HEK293T (cell line): ENCODE results near the gene OPTC.
"Not testable (repeated sequence)": the region's sequence is repeated elsewhere in the genome, so short reads cannot be mapped to it uniquely, and the experiment has no call there.

Experiments
- CTCF ChIA-PET: fragments of 350-600 bp; formaldehyde crosslinking; extraction: SDS; loops from one replicate; lab custom pipeline; 2021; ENCODE audit warnings: antibody characterized with exemption, inconsistent platforms; lab: Yijun Ruan, JAX
- POLR2A ChIA-PET: fragments of 350-600 bp; formaldehyde crosslinking; extraction: SDS; loops from one replicate; lab custom pipeline; 2020; ENCODE audit warnings: antibody characterized with exemption, inconsistent platforms; lab: Yijun Ruan, JAX
- DNase-seq: peaks from one replicate; pipeline ENCODE4 v3.0.0; 2012; ENCODE audit warnings: mixed read lengths; ENCODE audit errors: extremely low spot score
- ARNT ChIP-seq: fragments of 450-650 bp; IDR thresholded peaks from 2 replicates; pipeline ENCODE4 v1.6.1; 2017; ENCODE audit warnings: mild to moderate bottlenecking
- BHLHE40 ChIP-seq: fragments of 450-650 bp; IDR thresholded peaks from 2 replicates; pipeline ENCODE4 v1.6.1; 2016; ENCODE audit warnings: mild to moderate bottlenecking, moderate library complexity, borderline replicate concordance
- CTBP1 ChIP-seq: fragments of 450-650 bp; IDR thresholded peaks from 2 replicates; pipeline ENCODE4 v1.6.1; 2016; ENCODE audit warnings: borderline replicate concordance
- ELF4 ChIP-seq: fragments of 450-650 bp; IDR thresholded peaks from 2 replicates; pipeline ENCODE4 v1.6.1; 2017; ENCODE audit warnings: antibody characterized with exemption
- FOXA1 ChIP-seq: fragments of 450-650 bp; IDR thresholded peaks from 2 replicates; pipeline ENCODE4 v1.6.1; 2016; ENCODE audit warnings: mild to moderate bottlenecking
- FOXK2 ChIP-seq: fragments of 450-650 bp; IDR thresholded peaks from 2 replicates; pipeline ENCODE4 v1.6.1; 2016; ENCODE audit warnings: mild to moderate bottlenecking
- FOXM1 ChIP-seq: fragments of 450-650 bp; IDR thresholded peaks from 2 replicates; pipeline ENCODE4 v1.6.1; 2017; ENCODE audit warnings: mild to moderate bottlenecking, borderline replicate concordance
- HDGF ChIP-seq: fragments of 450-650 bp; IDR thresholded peaks from 2 replicates; pipeline ENCODE4 v1.6.1; 2017; ENCODE audit warnings: antibody characterized with exemption, borderline replicate concordance
- L3MBTL2 ChIP-seq: fragments of 450-650 bp; conservative IDR thresholded peaks from 2 replicates; pipeline ENCODE4 v1.6.1; 2016; ENCODE audit warnings: mild to moderate bottlenecking
- LEF1 ChIP-seq: fragments of 450-650 bp; IDR thresholded peaks from 2 replicates; pipeline ENCODE4 v1.6.1; 2017; ENCODE audit warnings: mild to moderate bottlenecking, borderline replicate concordance
- NFRKB ChIP-seq: fragments of 450-650 bp; IDR thresholded peaks from 2 replicates; pipeline ENCODE4 v1.6.1; 2016; ENCODE audit warnings: mild to moderate bottlenecking, moderate library complexity
- SP1 ChIP-seq: fragments of 450-650 bp; IDR thresholded peaks from 2 replicates; pipeline ENCODE4 v1.6.1; 2017
- SUZ12 ChIP-seq: fragments of 450-650 bp; IDR thresholded peaks from 2 replicates; pipeline ENCODE4 v1.6.1; 2016; ENCODE audit warnings: mild to moderate bottlenecking
- TARDBP ChIP-seq: fragments of 450-650 bp; IDR thresholded peaks from 2 replicates; pipeline ENCODE4 v1.6.1; 2016
- ZNF384 ChIP-seq: fragments of 450-650 bp; IDR thresholded peaks from 2 replicates; pipeline ENCODE4 v1.6.1; 2016
- TF ChIP-seq, protein P1 (sequence below): fragments of 450-650 bp; IDR thresholded peaks from 2 replicates; pipeline ENCODE4 v1.6.1; 2016

OPTC gene

DNA sequence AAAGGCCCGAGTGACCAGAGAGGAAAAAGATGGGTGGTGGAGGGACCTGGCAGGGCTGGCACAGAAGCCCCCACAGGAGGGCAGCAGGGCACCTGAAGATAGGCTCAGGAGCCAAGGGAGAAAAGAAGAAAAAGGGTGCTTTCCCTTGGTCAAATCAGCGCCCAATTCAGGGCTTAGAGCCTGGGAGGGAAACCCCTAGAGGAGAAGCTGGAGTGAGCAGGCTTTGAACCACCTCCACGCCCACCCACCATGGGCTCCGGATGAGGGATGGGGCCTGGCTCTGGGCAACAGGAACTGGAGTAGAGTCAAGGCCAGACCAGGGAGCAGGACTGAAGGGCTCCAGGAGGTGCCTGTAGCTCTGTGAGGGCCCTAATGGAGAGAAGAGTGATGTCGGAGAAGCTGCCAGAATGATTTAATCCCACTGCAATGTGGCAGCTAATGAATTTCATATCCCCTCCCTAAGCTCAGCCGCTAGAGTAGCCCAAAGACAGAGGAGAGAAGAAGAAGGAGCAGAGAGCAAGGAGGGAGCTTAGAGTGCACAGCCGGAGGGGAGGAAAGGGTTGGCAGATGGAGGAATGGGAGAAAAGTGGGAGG, 30.4 kb upstream of the OPTC start:
- TF ChIP-seq TARDBP (no peak), SUZ12 (no peak), HDGF (no peak), LEF1 (no peak), ZNF384 (no peak), FOXA1 (no peak), ELF4 (no peak), CTBP1 (no peak), ARNT (no peak), FOXK2 (no peak), FOXM1 (no peak), L3MBTL2 (no peak), NFRKB (no peak), BHLHE40 (no peak), SP1 (no peak)
- TF ChIP-seq, protein P1, sequence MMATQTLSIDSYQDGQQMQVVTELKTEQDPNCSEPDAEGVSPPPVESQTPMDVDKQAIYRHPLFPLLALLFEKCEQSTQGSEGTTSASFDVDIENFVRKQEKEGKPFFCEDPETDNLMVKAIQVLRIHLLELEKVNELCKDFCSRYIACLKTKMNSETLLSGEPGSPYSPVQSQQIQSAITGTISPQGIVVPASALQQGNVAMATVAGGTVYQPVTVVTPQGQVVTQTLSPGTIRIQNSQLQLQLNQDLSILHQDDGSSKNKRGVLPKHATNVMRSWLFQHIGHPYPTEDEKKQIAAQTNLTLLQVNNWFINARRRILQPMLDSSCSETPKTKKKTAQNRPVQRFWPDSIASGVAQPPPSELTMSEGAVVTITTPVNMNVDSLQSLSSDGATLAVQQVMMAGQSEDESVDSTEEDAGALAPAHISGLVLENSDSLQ: no peak
- POLR2A ChIA-PET: no interaction called here
- CTCF ChIA-PET: interaction anchor here (0.6 to 1.4 kb wide), 3 partner anchors 23 to 803 kb away, joined by 3 to 5 read pairs (median 3); no protein-coding TSS in a partner anchor
- DNase-seq: no peak

DNA sequence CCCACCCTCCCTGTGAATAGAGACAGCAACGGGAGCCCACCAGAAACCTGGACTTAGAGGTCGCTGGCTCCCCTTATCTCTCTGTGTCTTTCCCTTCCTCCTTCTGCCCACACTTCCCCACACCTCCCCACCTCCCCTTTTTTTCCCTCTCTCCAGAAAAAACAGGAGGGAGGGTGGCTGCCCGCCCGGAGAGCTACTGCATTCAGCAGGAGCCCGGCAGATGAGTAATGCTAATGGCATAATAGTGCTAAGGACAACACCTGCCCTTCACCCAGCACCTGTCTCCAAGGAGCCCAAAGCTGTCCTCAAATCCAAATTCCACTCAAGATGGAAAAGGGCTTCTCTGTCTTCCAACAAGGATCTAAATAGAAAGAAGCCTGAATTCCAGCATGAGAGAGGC, 29.7 kb upstream of the OPTC start:
- TF ChIP-seq FOXK2 (no peak), ARNT (no peak), ZNF384 (no peak), ELF4 (no peak), CTBP1 (no peak), FOXM1 (no peak), L3MBTL2 (no peak), LEF1 (no peak), HDGF (no peak), SP1 (no peak)
- TF ChIP-seq, protein P1: no peak
- DNase-seq: no peak
- ChIA-PET CTCF (interaction anchor here (0.6 kb wide), 1 partner anchor 23 kb away, joined by 3 read pairs; no protein-coding TSS in a partner anchor), POLR2A (no interaction called here)

- CTCF ChIA-PET: no interaction called here
- POLR2A ChIA-PET: no interaction called here
- no peak for TF ChIP-seq FOXA1
- TF ChIP-seq SP1: no peak
- no peak for TF ChIP-seq LEF1
- no peak for TF ChIP-seq NFRKB
- TF ChIP-seq L3MBTL2: no peak
- TF ChIP-seq ARNT: no peak
- DNase-seq: no peak
These were observed 29.2 kb upstream of the OPTC start for GRCh38 chr1:203464743-203465142.

DNA sequence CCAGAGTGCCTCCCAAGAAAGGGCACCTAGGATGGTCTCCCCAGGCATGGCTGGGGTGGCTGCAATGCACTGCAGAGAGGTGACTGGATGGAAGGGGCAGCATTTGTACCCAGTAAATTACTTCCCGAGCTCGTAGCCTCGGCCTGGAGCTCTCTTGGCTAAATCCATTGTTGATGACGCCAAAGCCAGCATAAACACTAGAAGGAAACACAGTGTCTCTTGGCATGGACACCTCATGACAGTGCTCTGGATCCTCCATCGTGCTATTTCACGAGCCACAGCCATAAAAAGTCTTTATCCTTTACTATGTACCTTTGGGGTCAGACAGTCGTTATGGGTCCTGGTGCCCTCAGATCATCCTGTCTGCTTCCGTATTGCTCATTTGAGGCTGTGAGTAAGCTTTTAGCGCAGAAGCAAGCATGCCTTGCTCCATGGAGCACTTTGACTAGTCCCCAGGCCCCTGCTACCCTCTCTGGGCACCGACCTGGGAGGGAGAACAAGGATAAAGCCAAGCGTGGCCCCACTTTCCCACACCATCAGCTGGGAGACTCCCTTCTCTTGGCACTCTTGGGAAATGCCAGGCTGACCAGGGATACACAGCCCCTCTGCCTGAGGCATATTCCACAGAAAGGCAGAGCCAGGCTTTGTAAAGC, 28.7 kb upstream of the OPTC start:
- no peak for DNase-seq
- ChIA-PET POLR2A (no interaction called here), CTCF (no interaction called here)
- TF ChIP-seq FOXK2: no peak
- no peak for TF ChIP-seq ZNF384
- TF ChIP-seq ARNT: no peak
- no peak for TF ChIP-seq ELF4
- TF ChIP-seq L3MBTL2: no peak
- TF ChIP-seq HDGF: no peak
- no peak for TF ChIP-seq BHLHE40

DNA sequence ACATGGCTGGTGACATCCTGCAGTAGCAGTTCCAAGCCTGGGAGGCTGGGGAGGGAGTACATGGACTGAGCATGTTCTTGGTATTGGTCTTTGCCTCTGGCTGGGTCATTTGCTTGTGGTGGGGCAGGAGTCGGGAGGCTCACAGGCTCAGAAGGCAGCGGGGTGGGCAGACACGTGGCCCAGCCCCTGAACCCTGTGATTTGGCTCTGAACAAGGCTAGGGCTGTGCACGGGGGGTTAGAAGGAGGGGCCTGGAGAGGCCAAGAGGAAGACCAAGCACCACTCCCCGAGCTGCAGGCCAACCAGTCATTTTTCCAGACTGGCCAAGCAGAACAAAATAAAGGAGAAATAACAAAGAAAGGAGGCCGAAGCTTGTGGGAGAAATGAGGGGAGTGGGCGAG, 28.0 kb upstream of the OPTC start:
- no peak for DNase-seq
- ChIA-PET POLR2A (interaction anchor here (1.1 kb wide), 1 partner anchor 22 kb away, joined by 3 read pairs; no protein-coding TSS in a partner anchor), CTCF (no interaction called here)
- TF ChIP-seq ZNF384: no peak
- no peak for TF ChIP-seq LEF1
- TF ChIP-seq, protein P1: no peak
- no peak for TF ChIP-seq NFRKB
- no peak for TF ChIP-seq HDGF
- TF ChIP-seq FOXA1: no peak
- TF ChIP-seq CTBP1: no peak
- no peak for TF ChIP-seq ARNT
- TF ChIP-seq FOXK2: no peak
- no peak for TF ChIP-seq ELF4
- no peak for TF ChIP-seq TARDBP
- TF ChIP-seq FOXM1: no peak
- TF ChIP-seq BHLHE40: no peak
- TF ChIP-seq SP1: no peak
- no peak for TF ChIP-seq SUZ12
- no peak for TF ChIP-seq L3MBTL2

GRCh38 chr1:203466906-203467549, 26.9 kb upstream of the OPTC start:
- ChIA-PET POLR2A (interaction anchor here (1.1 kb wide), 1 partner anchor 21 kb away, joined by 3 read pairs; no protein-coding TSS in a partner anchor), CTCF (interaction anchor here (1.1 kb wide), 1 partner anchor 124 kb away, joined by 4 read pairs; no protein-coding TSS in a partner anchor)
- not testable (repeated sequence) for DNase-seq
